HepG2 (cell line): ENCODE measurements around the gene GLRX2. TPM values are rescaled to one million over a fixed set of nuclear protein-coding genes. Genes with fewer than 3 reads are reported as not detected.
A peak's percentile ranks its signal among the peaks of the same experiment; 100 is the strongest.

Experiments
- BRD4 ChIP-seq: sonication (generic); formaldehyde crosslinking; IDR thresholded peaks from 2 replicates; pipeline ENCODE4 v1.4.0; 2020; ENCODE audit warnings: missing genetic modification reagents
- NR1H2 ChIP-seq: sonication (generic); formaldehyde crosslinking; IDR thresholded peaks from 2 replicates; pipeline ENCODE4 v1.8.1; 2022; ENCODE audit warnings: low read depth, missing genetic modification reagents, borderline replicate concordance
- NR2F2 ChIP-seq: IDR thresholded peaks from 2 replicates; pipeline ENCODE4 v1.6.1; 2012; ENCODE audit warnings: low read depth, inconsistent platforms, borderline replicate concordance
- PATZ1 ChIP-seq: sonication (generic); formaldehyde crosslinking; IDR thresholded peaks from 2 replicates; pipeline ENCODE4 v1.4.0; 2020; ENCODE audit warnings: missing genetic modification reagents
- POLR2AphosphoS5 ChIP-seq: IDR thresholded peaks from 2 replicates; pipeline ENCODE4 v1.6.1; 2012; ENCODE audit warnings: low read depth, low read length
- POLR2G ChIP-seq: fragments of 200-400 bp; formaldehyde crosslinking; IDR thresholded peaks from 2 replicates; pipeline ENCODE4 v1.6.1; 2018; ENCODE audit warnings: mild to moderate bottlenecking, low read depth, low read length, moderate library complexity
- RFX5 ChIP-seq: IDR thresholded peaks from 2 replicates; pipeline ENCODE4 v1.6.1; 2011; ENCODE audit warnings: low read depth, low read length, improper control_type of control experiment
- RFXANK ChIP-seq: IDR thresholded peaks from 2 replicates; pipeline ENCODE4 v1.6.1; 2016
- TAF1 ChIP-seq: sonication (generic); formaldehyde crosslinking; IDR thresholded peaks from 2 replicates; pipeline ENCODE4 v1.4.0; 2020; ENCODE audit warnings: missing genetic modification reagents
- TBX2 ChIP-seq: sonication (generic); formaldehyde crosslinking; IDR thresholded peaks from 2 replicates; pipeline ENCODE4 v1.5.0; 2020; ENCODE audit warnings: missing genetic modification reagents, mild to moderate bottlenecking, borderline replicate concordance
- TCF7 ChIP-seq: sonication (generic); IDR thresholded peaks from 2 replicates; pipeline ENCODE4 v1.6.1; 2016; ENCODE audit warnings: antibody characterized with exemption, low read depth
- YEATS2 ChIP-seq: sonication (generic); formaldehyde crosslinking; IDR thresholded peaks from 2 replicates; pipeline ENCODE4 v1.4.0; 2020; ENCODE audit warnings: missing genetic modification reagents, borderline replicate concordance
- ZMAT3 ChIP-seq: sonication (generic); formaldehyde crosslinking; conservative IDR thresholded peaks from 2 replicates; pipeline ENCODE4 v1.7.0; 2021; ENCODE audit warnings: missing genetic modification reagents
- ZNF142 ChIP-seq: sonication (generic); formaldehyde crosslinking; IDR thresholded peaks from 2 replicates; pipeline ENCODE4 v1.4.0; 2020; ENCODE audit warnings: missing genetic modification reagents
- ZNF281 ChIP-seq: sonication (generic); formaldehyde crosslinking; IDR thresholded peaks from 2 replicates; pipeline ENCODE4 v1.4.0; 2020; ENCODE audit warnings: missing genetic modification reagents, borderline replicate concordance
- ZNF543 ChIP-seq: sonication (generic); formaldehyde crosslinking; IDR thresholded peaks from 2 replicates; pipeline ENCODE4 v1.4.0; 2020; ENCODE audit warnings: mild to moderate bottlenecking, missing genetic modification reagents
- ZNF556 ChIP-seq: sonication (generic); formaldehyde crosslinking; IDR thresholded peaks from 2 replicates; pipeline ENCODE4 v1.4.0; 2020; ENCODE audit warnings: mild to moderate bottlenecking, missing genetic modification reagents, borderline replicate concordance
- ZNF567 ChIP-seq: sonication (generic); formaldehyde crosslinking; IDR thresholded peaks from 2 replicates; pipeline ENCODE4 v1.8.1; 2023; ENCODE audit warnings: mild to moderate bottlenecking, missing genetic modification reagents, borderline replicate concordance
- polyA plus RNA-seq, 8 experiments: library from polyadenylated mRNA; depleted of rRNA in 3 of 8; stranded (reverse) in 7 of 8; unstranded in 1 of 8; fragments of >200 nt; fragmentation: Illumina TruSeq in 4 of 8; extraction: Trizol in 4 of 8; gene quantifications; 2 replicates each; pipeline versions ENCODE4 v1.2.1 to v1.2.3, GENCODE V29; 2011 to 2016; ENCODE audit warnings: low read depth in 4 of 8, missing spikeins in 1 of 8, mixed read lengths in 1 of 8; ENCODE audit not compliant: insufficient read depth in 1 of 8
- total RNA-seq, 5 experiments: library from RNA; depleted of rRNA; stranded (reverse); fragments of >200 nt; fragmentation: Illumina TruSeq; extraction: Trizol; gene quantifications; 2 replicates each; pipeline ENCODE4 v1.2.3, GENCODE V29; 2016; ENCODE audit warnings: low read depth in 1 of 5

The GLRX2 gene
- total and polyA plus RNA-seq, 2 of the 13 experiments (the other 11 are each of a cell fraction or from before 2014, with no cell fraction given) = 11.9 to 39.0 TPM

GRCh38 chr1:193121616-193122593 lies 16.7 kb upstream of the GLRX2 start, which contains the start of gene CDC73 (continued):
- TF ChIP-seq ZNF567 (CRISPR knock-in tag) (peak; percentile 73; the same call in 1 of the 2 replicates), POLR2G (peak; percentile 94), BRD4 (CRISPR knock-in tag) (peak; percentile 52; the same call in 1 of the 2 replicates), RFXANK (CRISPR knock-in tag) (peak; percentile 69; the same call in 1 of the 2 replicates), YEATS2 (CRISPR knock-in tag) (peak; percentile 95), TCF7 (no peak), ZMAT3 (CRISPR knock-in tag) (peak; percentile 95; the same call in 1 of the 2 replicates), ZNF142 (CRISPR knock-in tag) (peak; percentile 72; the same call in 1 of the 2 replicates), ZNF281 (CRISPR knock-in tag) (peak; percentile 76; the same call in 1 of the 2 replicates), ZNF556 (CRISPR knock-in tag) (peak; percentile 69; the same call in 1 of the 2 replicates), RFX5 (no peak), TBX2 (CRISPR knock-in tag) (peak; percentile 96), POLR2AphosphoS5 (peak; percentile 75), PATZ1 (CRISPR knock-in tag) (peak; percentile 89), ZNF543 (CRISPR knock-in tag) (0 out of 2 replicates have a peak, but pooled peaks have one; percentile 66), NR2F2 (no peak), TAF1 (CRISPR knock-in tag) (peak; percentile 96), NR1H2 (no peak)
